Measurements from ENCODE around the gene MYT1.
A peak's percentile ranks its signal among the peaks of the same experiment; 100 is the strongest.

GRCh38 chr20:64255361-64256281 is 91.4 kb downstream of the MYT1 start, which contains the start of gene PCMTD2:
- TF ChIP-seq CHD2 (IDR thresholded peaks at IDR 0.05; ENCODE audit: low read length) (peak; percentile 52; the same call in 1 of the 2 replicates), POLR2A (IDR thresholded peaks at IDR 0.05; ENCODE audit: control extremely low read depth in 1 of 2, low read depth in 2 of 2, low read length in 2 of 2) (peak in 1 of 2 experiments; percentile 67; a peak in 2 of 3 replicates), EP300 (IDR thresholded peaks at IDR 0.05; ENCODE audit: borderline replicate concordance in 1 of 2, low read depth in 2 of 2, low read length in 2 of 2) (no peak), CBX8 (IDR thresholded peaks at IDR 0.05; ENCODE audit: borderline replicate concordance, low read depth, low read length) (no peak), EZH2 (IDR thresholded peaks at IDR 0.05; ENCODE audit: low read depth, low read length, severe bottlenecking) (no peak), RAD21 (IDR thresholded peaks at IDR 0.05 in 1 of 2, conservative IDR thresholded peaks at IDR 0.05 in 1 of 2; ENCODE audit: low read depth in 2 of 2, low read length in 2 of 2) (no peak; a peak in 2 of 4 replicates), SRF (IDR thresholded peaks at IDR 0.05; ENCODE audit: low read depth, low read length) (no peak), EGR1 (IDR thresholded peaks at IDR 0.05; ENCODE audit: borderline replicate concordance, low read depth, low read length) (no peak), TAF1 (IDR thresholded peaks at IDR 0.05; ENCODE audit: low read depth, low read length) (peak; percentile 46; the same call in 1 of the 2 replicates), MAFK (IDR thresholded peaks at IDR 0.05; ENCODE audit: low read depth, low read length) (no peak)
- TF ChIP-seq, protein P1, sequence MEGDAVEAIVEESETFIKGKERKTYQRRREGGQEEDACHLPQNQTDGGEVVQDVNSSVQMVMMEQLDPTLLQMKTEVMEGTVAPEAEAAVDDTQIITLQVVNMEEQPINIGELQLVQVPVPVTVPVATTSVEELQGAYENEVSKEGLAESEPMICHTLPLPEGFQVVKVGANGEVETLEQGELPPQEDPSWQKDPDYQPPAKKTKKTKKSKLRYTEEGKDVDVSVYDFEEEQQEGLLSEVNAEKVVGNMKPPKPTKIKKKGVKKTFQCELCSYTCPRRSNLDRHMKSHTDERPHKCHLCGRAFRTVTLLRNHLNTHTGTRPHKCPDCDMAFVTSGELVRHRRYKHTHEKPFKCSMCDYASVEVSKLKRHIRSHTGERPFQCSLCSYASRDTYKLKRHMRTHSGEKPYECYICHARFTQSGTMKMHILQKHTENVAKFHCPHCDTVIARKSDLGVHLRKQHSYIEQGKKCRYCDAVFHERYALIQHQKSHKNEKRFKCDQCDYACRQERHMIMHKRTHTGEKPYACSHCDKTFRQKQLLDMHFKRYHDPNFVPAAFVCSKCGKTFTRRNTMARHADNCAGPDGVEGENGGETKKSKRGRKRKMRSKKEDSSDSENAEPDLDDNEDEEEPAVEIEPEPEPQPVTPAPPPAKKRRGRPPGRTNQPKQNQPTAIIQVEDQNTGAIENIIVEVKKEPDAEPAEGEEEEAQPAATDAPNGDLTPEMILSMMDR (IDR thresholded peaks at IDR 0.05; ENCODE audit: control extremely low read depth in 1 of 3, insufficient read depth in 1 of 3, low read depth in 1 of 3, low read length in 3 of 3) = no peak

Data from H1 (cell line).